ENCODE data around the gene S100A8. TPM values are rescaled to one million over a fixed set of nuclear protein-coding genes. Genes with fewer than 3 reads are reported as not detected.

S100A8 gene
- total RNA-seq, 1 donor from 2014 or later: not detected

DNA sequence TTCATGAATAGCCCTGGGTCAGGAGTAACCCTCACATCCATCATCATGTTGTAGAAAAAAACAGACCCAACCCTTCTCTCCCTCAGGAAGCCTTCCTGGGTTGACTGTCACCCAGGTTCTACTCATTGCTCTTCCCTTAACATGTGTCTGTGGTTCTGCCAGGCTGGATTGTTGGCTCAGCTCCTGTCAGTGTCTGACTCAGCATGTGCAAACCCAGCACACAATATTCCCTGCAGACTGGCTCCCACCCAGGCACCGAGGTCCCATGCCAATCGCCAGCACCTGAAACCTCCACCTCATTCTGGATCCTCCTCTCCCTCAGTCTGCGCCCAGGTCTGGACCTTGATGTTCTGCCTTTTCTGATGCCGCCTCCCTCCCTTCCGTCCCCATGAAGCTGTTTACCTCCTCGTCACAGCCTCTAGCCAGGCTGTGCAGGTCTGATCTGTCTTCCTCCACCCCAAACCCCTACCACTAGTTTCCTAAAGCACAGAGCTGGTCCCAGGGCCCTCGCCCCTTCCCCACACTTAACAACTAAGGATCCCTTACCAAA is 4.3 kb upstream of the S100A8 start:
- Mint-ChIP-seq H3K9me3 (ENCODE audit: unreplicated experiment) (no peaks in the 10 kb centered on the region), H3K4me1 (ENCODE audit: low read depth, unreplicated experiment) (no peaks in the 10 kb centered on the region), H3K36me3 (ENCODE audit: low read depth, unreplicated experiment) (no peaks in the 10 kb centered on the region), H3K27ac (ENCODE audit: unreplicated experiment) (no peak overlapping the region), H3K27me3 (ENCODE audit: low read depth, unreplicated experiment) (peaks cover 69% of the 10 kb centered on the region), H3K4me3 (ENCODE audit: unreplicated experiment) (no peak overlapping the region)
- Histone ChIP-seq H3K9ac (ENCODE audit: low read length) (no peak overlapping the region), H3K4me1 (ENCODE audit: insufficient read depth, low read length) (no peaks in the 10 kb centered on the region), H3K4me2 (ENCODE audit: low read length) (no peak overlapping the region), H4K20me1 (ENCODE audit: insufficient read depth, low read length) (no peaks in the 10 kb centered on the region), H3K4me3 (ENCODE audit: insufficient read depth, low read depth, low read length) (no peak overlapping the region), H3K27me3 (ENCODE audit: insufficient read depth, low read length) (no peaks in the 10 kb centered on the region), H3K36me3 (ENCODE audit: insufficient read depth, low read length) (no peaks in the 10 kb centered on the region), H2AFZ (ENCODE audit: low read depth, low read length) (no peak overlapping the region), H3K79me2 (ENCODE audit: insufficient read depth, low read length) (no peaks in the 10 kb centered on the region), H3K27ac (ENCODE audit: low read depth, low read length) (no peak overlapping the region), H3K9me3 (ENCODE audit: insufficient read depth, low read depth, low read length) (no peaks in the 10 kb centered on the region)
- no peak for TF ChIP-seq EZH2 (IDR thresholded peaks at IDR 0.05; ENCODE audit: insufficient read depth, low read length)
- TF ChIP-seq, protein P1, sequence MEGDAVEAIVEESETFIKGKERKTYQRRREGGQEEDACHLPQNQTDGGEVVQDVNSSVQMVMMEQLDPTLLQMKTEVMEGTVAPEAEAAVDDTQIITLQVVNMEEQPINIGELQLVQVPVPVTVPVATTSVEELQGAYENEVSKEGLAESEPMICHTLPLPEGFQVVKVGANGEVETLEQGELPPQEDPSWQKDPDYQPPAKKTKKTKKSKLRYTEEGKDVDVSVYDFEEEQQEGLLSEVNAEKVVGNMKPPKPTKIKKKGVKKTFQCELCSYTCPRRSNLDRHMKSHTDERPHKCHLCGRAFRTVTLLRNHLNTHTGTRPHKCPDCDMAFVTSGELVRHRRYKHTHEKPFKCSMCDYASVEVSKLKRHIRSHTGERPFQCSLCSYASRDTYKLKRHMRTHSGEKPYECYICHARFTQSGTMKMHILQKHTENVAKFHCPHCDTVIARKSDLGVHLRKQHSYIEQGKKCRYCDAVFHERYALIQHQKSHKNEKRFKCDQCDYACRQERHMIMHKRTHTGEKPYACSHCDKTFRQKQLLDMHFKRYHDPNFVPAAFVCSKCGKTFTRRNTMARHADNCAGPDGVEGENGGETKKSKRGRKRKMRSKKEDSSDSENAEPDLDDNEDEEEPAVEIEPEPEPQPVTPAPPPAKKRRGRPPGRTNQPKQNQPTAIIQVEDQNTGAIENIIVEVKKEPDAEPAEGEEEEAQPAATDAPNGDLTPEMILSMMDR (IDR thresholded peaks at IDR 0.05; ENCODE audit: insufficient read depth, low read depth, low read length): no peak
- FAIRE-seq: no peak
- DNase-seq (ENCODE audit: low read depth): no peak

GRCh38 chr1:153394391-153394790 is 3.5 kb upstream of the S100A8 start:
- no peak for FAIRE-seq
- Histone ChIP-seq H3K4me2 (ENCODE audit: low read length) (no peak overlapping the region), H3K4me1 (ENCODE audit: insufficient read depth, low read length) (no peaks in the 10 kb centered on the region), H4K20me1 (ENCODE audit: insufficient read depth, low read length) (no peaks in the 10 kb centered on the region), H3K9ac (ENCODE audit: low read length) (no peak overlapping the region), H3K27ac (ENCODE audit: low read depth, low read length) (no peak overlapping the region), H3K4me3 (ENCODE audit: insufficient read depth, low read depth, low read length) (no peak overlapping the region), H3K79me2 (ENCODE audit: insufficient read depth, low read length) (no peaks in the 10 kb centered on the region), H3K9me3 (ENCODE audit: insufficient read depth, low read depth, low read length) (no peaks in the 10 kb centered on the region), H2AFZ (ENCODE audit: low read depth, low read length) (no peak overlapping the region), H3K36me3 (ENCODE audit: insufficient read depth, low read length) (no peaks in the 10 kb centered on the region), H3K27me3 (ENCODE audit: insufficient read depth, low read length) (no peaks in the 10 kb centered on the region)
- no peak for DNase-seq (ENCODE audit: low read depth)
- no peak overlapping the region for H3K4me3 Mint-ChIP-seq (ENCODE audit: unreplicated experiment)
- no peak overlapping the region for H3K27ac Mint-ChIP-seq (ENCODE audit: unreplicated experiment)
- no peaks in the 10 kb centered on the region for H3K4me1 Mint-ChIP-seq (ENCODE audit: low read depth, unreplicated experiment)
- no peak for TF ChIP-seq EZH2 (IDR thresholded peaks at IDR 0.05; ENCODE audit: insufficient read depth, low read length)
- TF ChIP-seq, protein P1 (IDR thresholded peaks at IDR 0.05; ENCODE audit: insufficient read depth, low read depth, low read length): no peak
- no peaks in the 10 kb centered on the region for H3K36me3 Mint-ChIP-seq (ENCODE audit: low read depth, unreplicated experiment)
- peaks cover 72% of the 10 kb centered on the region for H3K27me3 Mint-ChIP-seq (ENCODE audit: low read depth, unreplicated experiment)
- H3K9me3 Mint-ChIP-seq (ENCODE audit: unreplicated experiment): no peaks in the 10 kb centered on the region

DNA sequence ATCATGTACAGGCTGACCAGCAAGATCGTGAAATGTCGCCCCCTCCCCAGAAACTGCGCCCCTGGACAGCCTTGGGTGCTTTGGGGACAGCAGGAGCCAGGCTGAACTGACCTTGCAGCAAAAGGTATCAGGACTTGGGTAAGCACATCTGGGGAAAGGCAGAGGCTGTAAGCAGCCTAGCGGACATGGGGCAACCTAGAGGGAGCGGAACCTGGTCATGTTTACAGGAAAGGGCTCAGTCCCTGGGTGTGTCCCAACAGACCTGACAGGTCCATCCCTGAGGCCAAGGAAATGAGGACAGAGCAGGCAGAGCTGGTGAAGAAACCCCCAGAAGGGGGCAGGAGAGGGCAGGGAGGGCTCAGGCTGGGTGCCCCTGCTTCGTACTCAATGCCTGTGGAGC is 3.1 kb upstream of the S100A8 start:
- H3K4me3 Mint-ChIP-seq (ENCODE audit: unreplicated experiment): no peak overlapping the region
- DNase-seq (ENCODE audit: low read depth): no peak
- Histone ChIP-seq H3K4me3 (ENCODE audit: insufficient read depth, low read depth, low read length) (no peak overlapping the region), H3K79me2 (ENCODE audit: insufficient read depth, low read length) (no peaks in the 10 kb centered on the region), H3K9ac (ENCODE audit: low read length) (no peak overlapping the region), H3K27me3 (ENCODE audit: insufficient read depth, low read length) (no peaks in the 10 kb centered on the region), H3K9me3 (ENCODE audit: insufficient read depth, low read depth, low read length) (no peaks in the 10 kb centered on the region), H4K20me1 (ENCODE audit: insufficient read depth, low read length) (no peaks in the 10 kb centered on the region), H3K27ac (ENCODE audit: low read depth, low read length) (no peak overlapping the region), H3K36me3 (ENCODE audit: insufficient read depth, low read length) (no peaks in the 10 kb centered on the region), H3K4me2 (ENCODE audit: low read length) (no peak overlapping the region), H3K4me1 (ENCODE audit: insufficient read depth, low read length) (no peaks in the 10 kb centered on the region), H2AFZ (ENCODE audit: low read depth, low read length) (no peak overlapping the region)
- H3K9me3 Mint-ChIP-seq (ENCODE audit: unreplicated experiment): no peaks in the 10 kb centered on the region
- no peak overlapping the region for H3K27ac Mint-ChIP-seq (ENCODE audit: unreplicated experiment)
- no peaks in the 10 kb centered on the region for H3K4me1 Mint-ChIP-seq (ENCODE audit: low read depth, unreplicated experiment)
- no peak for TF ChIP-seq EZH2 (IDR thresholded peaks at IDR 0.05; ENCODE audit: insufficient read depth, low read length)
- TF ChIP-seq, protein P1 (IDR thresholded peaks at IDR 0.05; ENCODE audit: insufficient read depth, low read depth, low read length): no peak
- FAIRE-seq: no peak
- no peaks in the 10 kb centered on the region for H3K36me3 Mint-ChIP-seq (ENCODE audit: low read depth, unreplicated experiment)
- peaks cover 70% of the 10 kb centered on the region for H3K27me3 Mint-ChIP-seq (ENCODE audit: low read depth, unreplicated experiment)
